Stimulated activated CD4-positive, alpha-beta T cell treated with anti-CD3 and anti-CD28 coated beads, Interleukin-12 subunit alpha, Interleukin-12 subunit beta, amount 100 ng/mL, for 4 hours (primary cell): ENCODE results near the gene DEDD2.

Experiments
- DNase-seq: peaks from one replicate; pipeline ENCODE4 v3.0.0-alpha.2; 2020

Gene DEDD2

DNA sequence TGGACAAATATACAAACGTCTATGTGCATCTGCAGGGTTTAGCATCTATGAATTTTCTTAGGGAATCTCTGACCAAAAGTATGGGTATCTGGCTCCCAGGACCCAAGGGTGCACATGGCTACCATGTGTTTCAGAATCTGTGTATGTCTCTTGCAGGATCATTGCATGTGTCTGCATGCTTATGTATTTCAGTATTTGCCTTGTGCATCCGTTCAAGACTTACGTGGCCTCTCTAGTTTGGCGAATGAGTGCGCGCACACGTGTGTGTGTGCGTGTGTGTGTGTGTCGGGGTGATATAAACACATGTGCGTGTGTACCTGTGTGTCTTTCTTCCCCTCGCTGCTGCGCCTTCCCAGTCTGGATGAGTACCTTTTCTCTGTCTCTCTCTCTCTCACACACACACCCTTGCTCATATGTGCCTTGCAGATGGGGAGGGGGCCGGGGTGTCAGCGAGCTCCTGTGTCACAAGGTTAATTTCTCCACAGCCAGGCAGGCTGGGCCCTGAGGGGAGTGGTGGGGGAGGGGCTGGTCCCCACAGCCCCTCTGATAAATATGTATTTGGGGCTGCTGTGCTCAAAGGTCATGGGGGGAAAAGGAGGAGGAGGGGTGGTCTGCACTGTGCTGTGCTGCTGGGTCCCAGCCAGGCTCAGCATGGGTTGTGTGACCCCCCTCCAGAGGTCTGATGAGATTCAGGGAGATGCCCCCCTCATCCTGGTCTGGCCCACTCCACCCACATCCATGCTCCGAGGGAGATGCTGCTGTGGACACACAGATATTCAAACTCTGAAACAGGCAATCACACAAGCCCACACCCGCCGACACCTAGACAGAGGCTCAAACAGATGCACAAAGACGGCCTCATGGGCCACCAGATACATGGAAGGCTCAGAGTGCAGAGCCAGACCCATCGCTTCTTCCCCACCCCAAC lies 47.7 kb downstream of the DEDD2 start:
- DNase-seq: no peak

DNA sequence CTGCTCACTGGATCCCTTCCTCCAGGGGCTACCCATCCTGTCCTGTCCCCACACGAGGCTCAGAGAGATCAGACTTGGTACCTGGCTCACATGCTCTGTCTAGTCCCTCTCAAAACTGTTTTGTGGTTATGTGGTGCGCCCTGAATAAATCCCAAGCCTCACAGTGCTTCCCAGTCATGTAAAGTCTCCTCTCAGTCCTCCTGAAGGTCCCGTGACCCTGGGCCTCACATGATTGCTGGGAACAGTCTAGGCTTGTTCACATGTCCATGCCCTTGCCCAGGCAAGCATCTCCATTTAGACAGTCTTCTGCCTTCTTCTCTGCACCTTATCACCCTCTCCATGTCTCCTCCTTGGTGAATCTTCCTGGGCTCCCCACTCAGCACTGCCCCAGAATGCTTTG lies 49.3 kb downstream of the DEDD2 start:
- no peak for DNase-seq

DNA sequence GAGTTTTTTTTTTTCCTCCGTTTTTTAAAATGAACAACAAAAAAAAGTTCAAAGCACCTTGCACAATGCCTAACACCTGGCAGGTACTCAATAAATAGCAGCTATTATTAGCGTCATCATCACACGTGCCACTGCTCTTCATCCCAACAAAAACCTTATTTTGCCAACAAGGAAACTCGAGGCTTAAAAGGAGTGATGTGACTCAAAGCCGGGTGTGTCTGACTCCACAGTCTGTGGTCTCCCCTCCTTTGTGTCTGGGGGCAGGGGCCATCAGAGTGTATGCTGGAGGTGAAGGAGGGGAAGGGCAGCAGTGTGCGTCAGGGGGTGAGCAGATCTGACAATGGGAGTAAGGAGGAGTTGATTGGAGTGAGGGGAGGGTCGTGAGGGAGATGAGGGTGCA lies 51.2 kb downstream of the DEDD2 start:
- no peak for DNase-seq

DNA sequence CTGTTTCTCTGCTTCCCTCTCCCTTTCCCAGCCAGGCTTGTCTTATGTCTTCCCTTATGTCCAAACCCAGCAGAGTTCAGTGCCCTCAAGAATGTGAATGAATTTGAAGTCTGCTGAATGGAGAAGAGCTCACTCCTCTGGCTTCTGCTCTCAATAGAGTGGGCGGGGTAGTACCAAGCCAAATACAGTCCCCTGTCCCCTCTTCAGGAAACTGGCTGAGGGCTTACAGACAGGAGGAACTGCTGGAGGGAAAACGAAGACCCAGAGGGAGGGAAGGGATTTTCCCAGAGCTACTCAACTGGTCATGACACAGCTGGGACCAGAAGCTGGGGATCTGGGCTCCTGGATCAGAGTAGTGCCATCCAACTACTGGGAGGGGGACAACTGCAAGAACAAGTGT lies 52.3 kb downstream of the DEDD2 start:
- no peak for DNase-seq

DNA sequence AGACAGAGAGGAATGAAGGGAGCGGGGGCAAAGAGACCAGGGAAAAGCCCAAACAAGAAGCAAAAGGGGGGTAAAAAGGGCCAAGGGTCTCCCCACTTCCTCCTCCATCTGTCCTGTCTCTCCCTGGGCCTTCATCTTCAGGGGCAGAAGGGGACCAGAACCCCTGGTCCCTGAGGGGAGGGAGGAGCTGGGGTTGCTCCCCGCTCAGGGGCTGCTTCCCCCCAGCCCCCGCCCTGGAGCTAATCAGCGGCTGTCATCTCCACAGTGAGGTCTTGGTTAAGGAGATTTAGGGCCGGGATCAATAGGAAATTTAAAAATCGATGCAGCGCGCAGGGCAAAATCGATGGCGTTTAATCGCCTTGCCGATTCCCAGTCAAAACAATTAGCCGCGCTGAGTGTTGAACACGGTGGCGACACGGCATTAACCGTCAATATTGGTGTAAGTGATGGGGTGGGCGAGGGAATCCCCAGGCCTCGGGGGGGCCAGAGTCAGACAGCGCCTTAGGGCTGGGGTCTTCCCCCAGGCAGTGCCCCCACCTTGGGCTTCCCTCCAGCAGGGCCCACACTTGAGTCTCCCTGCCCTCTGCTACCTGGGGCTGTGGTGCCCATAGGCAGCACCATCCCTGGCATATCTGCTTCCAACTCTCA lies 55.7 kb downstream of the DEDD2 start:
- DNase-seq: no peak

DNA sequence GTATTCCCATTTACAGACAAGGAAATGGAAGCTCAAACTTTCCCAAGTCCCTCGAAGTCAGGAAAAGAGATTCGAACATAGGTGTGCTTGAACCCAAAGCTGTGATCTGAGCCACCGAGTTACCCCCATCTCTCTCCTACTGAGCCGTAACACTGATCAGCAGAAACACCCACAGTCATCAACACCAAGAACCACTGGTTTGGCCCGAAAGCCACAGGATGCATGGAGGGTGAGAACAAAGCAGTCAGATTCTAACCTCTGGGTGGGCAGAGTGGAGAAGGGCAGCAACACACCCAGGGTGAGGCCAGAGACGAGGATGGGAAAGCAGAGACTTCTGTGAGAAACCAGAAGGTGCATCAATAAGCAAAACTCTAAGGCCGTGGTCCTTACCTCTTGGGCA lies 57.5 kb downstream of the DEDD2 start:
- DNase-seq: no peak

DNA sequence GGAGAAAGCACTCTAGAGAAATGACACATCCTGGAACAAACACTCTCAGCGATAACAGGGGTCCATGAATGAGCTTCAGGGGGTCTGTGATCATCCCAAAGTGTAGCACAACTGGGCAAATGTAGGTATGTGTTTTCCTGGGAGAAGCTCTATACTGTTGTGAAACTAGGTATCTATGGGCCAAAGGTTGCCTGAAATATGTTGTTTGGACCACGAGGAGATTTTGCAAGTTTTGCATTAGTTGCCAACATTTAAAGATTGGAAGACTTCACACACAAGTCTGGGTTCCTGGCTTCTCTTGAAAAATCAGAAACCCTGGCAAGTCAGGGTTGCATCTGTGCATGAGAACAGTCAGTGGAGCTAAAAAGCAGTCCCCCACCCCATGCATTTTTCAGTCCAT lies 58.6 kb downstream of the DEDD2 start:
- DNase-seq: no peak

DNA sequence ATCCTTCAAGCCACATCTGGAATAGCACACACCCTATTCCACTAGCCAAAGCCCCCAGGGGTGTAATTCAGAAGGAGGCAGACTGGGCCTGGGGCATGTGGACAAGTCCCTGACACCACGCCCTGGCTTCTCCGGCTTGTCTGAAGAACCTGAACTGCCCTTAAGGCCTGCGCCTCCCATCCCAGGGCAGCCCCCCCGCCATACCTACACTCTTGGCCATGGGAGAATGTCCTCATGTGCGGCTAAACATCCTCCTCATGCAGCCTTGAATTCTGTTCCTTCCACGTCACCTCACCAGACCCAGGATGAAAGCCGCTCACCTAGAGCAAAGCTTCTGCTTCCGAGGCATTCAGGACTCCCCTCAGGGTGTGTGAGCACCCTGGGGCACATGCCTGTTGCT lies 60.9 kb downstream of the DEDD2 start:
- DNase-seq: no peak

DNA sequence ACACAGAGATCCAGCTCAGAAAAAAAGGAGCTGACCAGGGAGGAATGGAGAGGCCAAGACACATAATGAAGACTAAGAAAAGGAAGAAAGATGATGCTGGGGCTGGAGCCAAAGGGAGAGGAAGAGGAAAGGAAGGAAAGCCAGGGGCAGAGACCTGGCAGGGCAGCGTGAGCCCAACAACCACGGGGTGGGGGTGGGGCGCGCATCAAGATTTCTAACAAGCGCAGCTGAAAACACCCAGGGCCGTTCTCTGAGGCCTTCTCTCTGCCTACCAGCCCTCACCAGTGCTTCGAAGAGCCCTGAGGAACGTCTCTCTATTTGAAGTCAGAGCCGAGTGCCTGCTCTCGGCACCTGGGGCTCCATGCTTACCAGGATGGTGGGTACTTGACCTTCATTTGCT lies 61.7 kb downstream of the DEDD2 start:
- DNase-seq: no peak

DNA sequence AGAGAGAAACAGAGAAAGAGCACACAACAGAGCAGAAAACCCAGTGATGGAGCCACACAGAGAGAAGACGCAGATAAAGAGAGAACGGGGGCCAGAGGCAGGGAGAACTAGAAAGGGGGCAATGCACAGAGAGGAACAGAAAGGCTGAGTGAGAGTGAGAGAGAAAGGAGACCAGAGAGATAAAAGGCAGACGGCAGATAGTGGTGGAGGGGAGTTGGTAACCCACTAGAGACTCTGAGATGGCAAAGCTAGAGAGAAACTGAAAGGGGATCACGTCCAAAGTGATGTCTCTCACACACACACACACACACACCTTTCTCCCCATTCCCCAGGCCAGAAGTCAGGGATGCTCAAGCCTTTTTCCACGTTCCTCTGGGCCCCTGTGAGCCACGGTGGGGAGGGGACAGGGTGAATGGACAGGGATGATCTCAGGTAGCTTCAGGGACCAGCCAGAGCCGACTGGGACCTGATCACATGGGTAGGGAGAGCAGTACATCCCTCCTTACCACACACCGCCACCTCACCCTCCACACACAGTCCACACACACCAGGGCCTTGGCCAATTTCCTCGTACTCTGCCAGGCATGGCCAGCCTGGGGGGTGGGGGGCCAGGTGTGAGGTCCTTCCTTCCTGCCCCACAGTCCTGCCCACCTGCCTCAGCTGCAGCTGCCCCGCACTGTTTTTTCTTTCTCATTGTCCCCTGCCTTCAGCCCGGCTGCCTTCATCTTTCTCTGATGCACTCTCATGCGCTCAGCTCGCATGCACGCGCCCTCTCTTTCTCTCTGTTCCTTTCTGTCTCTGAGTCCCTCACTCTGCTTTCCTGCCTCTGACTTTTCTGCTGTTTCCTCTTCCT lies 62.8 kb downstream of the DEDD2 start:
- no peak for DNase-seq

DNA sequence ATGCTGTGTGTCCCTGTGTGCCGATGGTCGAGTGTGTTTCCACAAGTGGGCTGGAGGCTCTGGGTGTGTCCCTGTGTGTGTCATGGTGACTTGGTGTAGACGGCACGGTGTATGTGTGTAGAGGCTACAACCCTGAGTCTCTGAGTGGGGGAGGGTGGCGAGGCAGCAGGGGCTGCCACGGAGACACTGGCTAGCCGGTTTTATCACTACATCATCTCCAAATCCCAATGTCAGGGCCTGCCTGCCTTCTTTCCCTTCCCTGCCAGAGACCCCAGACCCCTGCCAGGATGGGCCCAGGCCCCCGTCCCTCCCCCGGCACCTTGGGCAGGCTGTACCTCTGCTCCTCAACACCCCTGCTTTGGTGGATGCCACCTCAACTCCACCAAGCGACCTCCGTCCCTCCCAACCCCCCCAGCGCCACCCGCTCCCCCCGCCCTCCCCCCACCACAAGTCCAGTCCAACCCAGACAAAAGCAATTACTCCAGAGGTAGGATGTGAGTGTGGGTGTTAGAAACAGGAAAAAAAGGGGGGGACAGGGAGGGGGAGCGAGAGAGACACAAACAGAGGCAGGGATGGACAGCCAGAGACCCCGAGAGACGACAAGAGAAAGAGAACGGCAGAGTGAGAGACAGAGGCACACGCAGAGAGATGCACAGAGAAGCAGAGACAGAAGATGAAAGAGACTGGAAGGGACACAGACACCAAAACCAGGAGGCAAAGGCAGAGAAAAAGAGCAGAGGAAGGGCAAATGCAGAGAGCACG lies 63.6 kb downstream of the DEDD2 start:
- DNase-seq: no peak

DNA sequence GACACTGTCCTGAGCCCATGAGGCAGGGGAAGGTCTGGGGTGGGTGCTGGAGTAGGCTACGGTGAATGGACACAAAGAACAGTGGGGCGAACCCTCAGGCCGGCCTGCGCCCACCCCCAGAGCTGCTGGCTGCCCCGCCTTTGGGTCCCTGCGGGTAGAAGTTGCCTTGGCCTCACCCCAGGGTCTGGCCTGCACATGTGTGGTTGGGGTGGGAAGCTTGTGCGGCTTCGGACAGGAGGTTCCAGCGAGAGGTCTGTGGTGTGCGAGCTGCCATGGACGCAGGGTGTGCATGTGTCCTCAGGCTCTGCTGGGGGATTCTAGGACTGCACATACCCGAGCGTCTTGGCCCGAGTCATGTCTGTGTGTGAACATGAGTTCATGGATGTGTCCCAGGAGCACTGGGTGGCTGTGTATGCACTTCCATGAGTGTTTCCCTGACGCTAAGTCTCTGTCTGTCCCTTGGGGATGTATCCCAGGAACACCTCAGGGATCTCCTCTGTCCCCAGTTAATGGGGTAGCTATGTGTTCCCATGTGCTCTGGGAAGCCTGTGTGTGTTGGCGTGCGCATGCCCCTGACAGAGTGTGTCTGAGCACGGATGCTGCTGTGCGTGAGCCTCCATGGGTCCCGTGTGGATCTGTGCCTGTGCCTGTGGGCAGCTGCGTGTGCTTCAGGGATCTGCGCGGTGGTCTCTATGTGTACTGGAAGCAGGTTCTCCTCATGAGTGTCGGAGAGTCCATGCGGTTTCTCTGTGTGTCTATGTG lies 64.4 kb downstream of the DEDD2 start:
- DNase-seq: no peak

DNA sequence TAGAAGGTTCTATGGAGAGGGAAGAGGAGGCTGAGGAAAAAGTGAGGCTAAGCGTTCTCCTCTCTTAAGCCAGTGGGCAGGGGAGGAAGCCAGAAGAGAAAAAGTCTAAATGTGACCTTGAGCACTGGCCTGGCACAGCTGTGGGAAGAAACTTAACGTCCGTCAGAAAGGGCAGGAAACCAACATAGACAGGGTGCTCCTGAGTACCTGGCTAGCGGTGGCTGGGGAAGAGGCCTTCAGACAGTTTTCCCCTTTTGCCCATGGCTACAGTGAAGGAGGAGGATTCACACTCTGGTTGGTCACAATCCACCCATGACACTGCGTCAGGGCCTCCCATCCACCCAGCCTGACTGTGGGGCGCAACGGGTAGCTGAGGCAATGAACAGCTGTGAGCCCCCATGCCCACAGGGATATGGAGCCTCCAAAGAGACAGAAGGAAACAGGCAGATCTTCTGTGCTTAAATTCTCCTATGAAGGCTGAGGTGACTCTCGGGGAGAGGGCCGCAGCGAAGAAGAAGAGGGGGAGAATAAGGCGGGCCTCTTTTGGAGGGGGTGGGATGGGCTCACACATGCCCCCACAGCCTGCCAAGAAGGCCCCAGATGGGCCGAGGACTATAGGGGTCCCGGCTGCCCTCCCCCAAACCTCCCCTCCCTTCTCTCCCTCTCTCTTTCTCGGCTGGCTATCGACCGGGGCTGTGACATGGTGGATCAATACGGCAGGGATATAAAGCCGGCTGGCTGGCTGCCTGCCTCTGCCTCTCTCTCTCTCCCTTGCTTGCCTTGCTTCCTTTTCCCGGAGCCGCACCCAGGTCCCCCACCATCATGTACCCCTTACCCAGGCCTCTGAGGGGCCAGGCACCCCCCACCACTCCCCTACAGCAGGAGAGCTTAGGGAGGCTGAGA lies 65.4 kb downstream of the DEDD2 start:
- DNase-seq: no peak

DNA sequence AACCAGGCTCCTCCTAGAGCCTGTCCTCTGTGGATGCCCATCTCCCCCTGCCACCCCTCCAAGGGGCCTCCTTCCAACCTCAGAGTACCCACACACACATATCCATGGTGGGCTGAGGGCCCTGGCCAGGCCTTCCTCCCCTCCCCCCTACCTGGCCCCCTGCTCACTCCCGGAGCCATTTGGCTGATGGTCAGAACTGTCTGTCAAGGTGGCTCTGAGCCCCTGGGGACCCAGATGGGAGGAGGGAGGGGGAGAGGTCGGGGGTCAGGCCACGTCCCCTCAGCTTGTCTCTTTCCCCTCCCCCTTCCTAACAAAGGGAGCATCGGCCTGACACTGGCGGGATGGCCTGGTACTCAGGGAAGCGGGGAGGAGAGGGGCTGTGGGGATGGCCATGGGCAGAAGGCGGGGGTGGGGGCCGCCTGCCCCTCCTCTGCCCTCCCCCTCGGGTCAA lies 66.5 kb downstream of the DEDD2 start:
- no peak for DNase-seq

DNA sequence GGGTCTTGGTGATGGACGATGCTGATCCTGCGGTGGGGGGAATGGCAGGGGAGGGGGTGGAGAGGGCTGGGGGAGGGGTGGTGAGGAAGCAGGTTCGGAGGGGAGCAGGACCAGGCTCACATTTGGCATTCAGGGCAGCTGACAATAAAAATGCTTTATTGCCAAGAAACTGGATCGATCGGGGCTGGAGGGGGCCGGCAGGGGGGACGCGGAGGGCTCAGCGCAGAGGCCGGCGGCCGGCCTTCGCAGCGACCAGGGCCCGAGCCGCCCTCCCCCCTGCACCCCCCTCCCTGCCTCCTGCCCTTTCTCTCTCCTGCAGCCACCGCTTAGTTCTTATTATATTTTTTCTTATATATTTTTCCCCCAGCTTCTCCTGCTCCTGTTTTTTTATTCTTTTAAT lies 67.1 kb downstream of the DEDD2 start:
- no peak for DNase-seq

DNA sequence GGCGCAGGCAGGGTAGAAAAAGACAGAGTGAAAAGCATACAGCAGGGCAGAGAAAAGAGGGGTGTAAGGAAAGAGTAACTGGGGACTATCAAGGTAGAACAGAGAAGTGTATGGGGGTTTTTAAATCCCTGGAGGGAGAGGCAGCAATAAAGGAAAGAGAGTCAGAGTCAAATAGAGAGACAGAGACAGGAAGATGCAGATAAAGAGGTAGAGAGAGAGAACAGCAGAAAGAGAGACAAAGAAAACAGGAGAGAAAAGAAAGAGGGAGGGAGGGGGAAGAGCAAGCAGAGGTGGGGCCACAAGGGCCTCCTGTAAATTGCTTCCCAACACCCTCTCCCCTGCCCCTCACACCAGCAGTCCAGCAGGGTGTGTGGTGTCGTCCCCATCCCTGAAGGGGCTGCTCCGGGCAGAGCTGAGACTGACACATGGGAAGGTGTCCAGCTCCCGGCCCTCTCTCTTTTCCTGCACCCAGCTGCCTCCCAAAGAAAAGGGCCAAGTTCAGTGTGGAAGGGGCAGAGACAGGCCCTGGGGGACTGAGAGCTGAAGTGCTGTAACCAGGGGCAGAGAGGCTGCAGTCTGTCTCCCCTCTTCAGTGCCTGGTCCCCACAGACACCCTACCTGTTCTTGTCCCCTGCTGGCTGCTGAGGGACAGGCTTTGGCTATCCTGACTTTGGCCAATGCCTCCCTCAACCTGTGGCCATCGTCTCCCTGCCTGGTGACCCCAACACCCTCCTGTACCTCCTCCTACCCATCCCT lies 67.9 kb downstream of the DEDD2 start:
- DNase-seq: no peak
